ENCODE results near the gene OSBPL7. TPM values are rescaled to one million over a fixed set of nuclear protein-coding genes. Genes with fewer than 3 reads are reported as not detected.

Gene OSBPL7
- total RNA-seq, 2 donors from 2014 or later, result 52.4 to 59.6 TPM

DNA sequence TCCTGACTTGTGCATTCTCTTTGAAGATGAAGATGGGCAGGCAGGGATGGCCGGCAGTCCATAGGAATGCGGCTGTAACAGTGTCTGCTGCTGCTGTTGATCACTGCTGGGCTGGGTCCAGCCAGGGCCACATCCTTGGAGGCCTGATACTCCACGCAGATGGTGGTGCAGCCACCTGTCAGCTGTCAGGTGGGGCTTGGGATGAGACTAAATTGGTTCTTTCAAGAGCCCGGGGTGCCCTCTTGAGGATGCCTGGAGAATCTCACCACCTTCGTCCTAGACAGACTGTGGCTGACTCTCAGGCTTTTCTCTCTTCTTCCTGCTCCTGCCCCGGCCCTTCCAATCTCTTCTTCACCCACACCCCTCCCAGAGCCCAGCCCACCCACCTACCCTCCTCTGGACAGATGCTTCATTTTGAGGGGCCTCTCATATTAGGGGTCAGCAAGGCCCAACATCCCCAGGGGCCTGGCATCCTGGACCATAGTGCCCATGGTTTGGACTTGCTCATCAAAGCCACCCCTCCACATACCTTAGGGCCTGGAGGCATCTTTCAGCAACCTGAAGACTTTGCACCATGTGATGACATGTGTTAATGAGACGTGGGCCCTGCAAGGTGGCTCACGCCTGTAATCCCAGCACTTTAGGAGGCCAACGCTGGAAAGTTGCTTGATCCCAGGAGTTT is 19.1 kb downstream of the OSBPL7 start:
- no peak overlapping the region for H3K27ac Mint-ChIP-seq
- ATAC-seq, result peak; percentile 90
- DNase-seq, result peak in 1 of 3 donors; percentile 43
- H3K36me3 Mint-ChIP-seq (ENCODE audit: low read depth), result peaks cover 2% of the 10 kb centered on the region
- H3K9me3 ChIP-seq (ENCODE audit: control insufficient read depth, low read length, poor library complexity, severe bottlenecking), result no peaks in the 10 kb centered on the region
- peaks cover 13% of the 10 kb centered on the region for H3K27me3 Mint-ChIP-seq
- H3K4me3 Mint-ChIP-seq, result no peak overlapping the region
- peaks cover 2% of the 10 kb centered on the region for H3K4me1 Mint-ChIP-seq

DNA sequence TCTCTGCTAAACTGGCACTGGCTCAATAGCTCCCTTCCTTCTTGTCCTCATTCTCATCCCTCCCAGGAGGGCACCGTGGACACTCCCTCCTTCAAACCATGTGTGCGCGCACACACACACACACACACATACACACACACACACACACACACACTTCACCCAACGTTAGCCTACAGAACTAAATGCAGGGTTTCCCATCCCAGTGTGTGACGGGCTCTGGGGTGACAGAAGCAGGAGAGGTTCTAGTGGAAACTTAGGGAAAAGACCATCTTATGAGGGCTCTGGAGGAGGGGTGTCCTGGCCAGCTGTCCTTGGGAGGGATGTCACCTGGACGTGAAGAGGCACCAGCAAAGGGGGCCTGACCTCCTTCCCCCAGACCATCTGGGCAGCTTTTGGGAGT is 19.7 kb downstream of the OSBPL7 start:
- H3K4me1 Mint-ChIP-seq, result peaks cover 2% of the 10 kb centered on the region
- H3K36me3 Mint-ChIP-seq (ENCODE audit: low read depth), result no peaks in the 10 kb centered on the region
- no peak overlapping the region for H3K27ac Mint-ChIP-seq
- no peak for ATAC-seq
- peaks cover 13% of the 10 kb centered on the region for H3K27me3 Mint-ChIP-seq
- no peaks in the 10 kb centered on the region for H3K9me3 ChIP-seq (ENCODE audit: control insufficient read depth, low read length, poor library complexity, severe bottlenecking)
- no peak overlapping the region for H3K4me3 Mint-ChIP-seq
- no peak for DNase-seq

DNA sequence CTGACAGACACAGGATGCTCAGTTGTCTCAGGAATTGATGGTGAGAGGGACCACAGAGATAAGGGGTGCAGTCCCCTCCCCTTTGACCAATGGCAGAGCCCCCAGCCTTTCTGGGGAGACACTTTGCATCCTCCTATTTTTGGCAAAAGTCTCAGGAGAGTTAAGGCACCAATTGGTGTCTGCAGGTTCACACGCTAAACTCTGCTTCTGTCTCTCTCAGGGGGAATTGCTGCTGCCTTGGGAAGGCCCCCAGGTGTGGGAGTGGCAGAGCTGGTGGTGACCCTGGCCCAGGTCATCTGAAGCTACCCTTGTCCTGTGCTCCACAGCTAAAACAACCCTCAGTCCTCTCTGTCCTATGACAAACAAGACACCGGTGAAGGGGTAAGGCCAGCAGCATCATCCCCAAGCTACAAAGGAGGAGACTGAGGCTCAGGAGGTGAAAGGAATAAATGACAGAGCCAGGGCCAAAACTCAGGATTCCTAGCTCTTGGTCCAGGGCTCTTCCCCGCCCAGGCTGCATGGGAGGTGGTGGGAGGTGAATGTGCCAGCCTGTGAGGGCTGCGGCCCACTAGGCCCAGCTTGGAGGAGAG is 20.3 kb downstream of the OSBPL7 start:
- H3K4me3 Mint-ChIP-seq, result no peak overlapping the region
- no peak overlapping the region for H3K27ac Mint-ChIP-seq

DNA sequence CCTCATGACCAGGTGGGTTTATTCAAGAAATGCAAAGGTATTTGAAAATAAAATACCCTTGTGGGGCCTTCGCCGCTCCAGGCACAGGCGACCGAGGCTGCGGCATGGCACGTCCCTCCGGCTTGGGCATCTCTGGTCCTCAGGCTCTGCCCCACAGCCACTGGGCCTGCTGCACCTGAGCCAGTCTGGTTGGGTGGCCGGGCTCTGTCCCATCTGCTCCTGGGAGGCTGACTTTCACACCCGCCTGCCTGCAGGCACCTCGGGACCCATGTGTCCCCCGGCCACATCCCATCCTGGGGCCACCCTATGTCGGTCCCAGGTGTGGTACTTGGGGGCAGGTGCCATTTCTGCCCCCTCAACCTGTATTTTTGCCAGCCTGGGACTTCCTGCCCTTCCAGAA is 20.9 kb downstream of the OSBPL7 start:
- H3K27me3 Mint-ChIP-seq, result peaks cover 14% of the 10 kb centered on the region
- DNase-seq, result no peak

More for the DNA sequence above, 20.3 kb downstream of the OSBPL7 start:
- H3K27me3 Mint-ChIP-seq, result peaks cover 13% of the 10 kb centered on the region
- peaks cover 2% of the 10 kb centered on the region for H3K4me1 Mint-ChIP-seq
- no peaks in the 10 kb centered on the region for H3K36me3 Mint-ChIP-seq (ENCODE audit: low read depth)
- DNase-seq, result no peak
- ATAC-seq, result no peak
- H3K9me3 ChIP-seq (ENCODE audit: control insufficient read depth, low read length, poor library complexity, severe bottlenecking), result no peaks in the 10 kb centered on the region

DNA sequence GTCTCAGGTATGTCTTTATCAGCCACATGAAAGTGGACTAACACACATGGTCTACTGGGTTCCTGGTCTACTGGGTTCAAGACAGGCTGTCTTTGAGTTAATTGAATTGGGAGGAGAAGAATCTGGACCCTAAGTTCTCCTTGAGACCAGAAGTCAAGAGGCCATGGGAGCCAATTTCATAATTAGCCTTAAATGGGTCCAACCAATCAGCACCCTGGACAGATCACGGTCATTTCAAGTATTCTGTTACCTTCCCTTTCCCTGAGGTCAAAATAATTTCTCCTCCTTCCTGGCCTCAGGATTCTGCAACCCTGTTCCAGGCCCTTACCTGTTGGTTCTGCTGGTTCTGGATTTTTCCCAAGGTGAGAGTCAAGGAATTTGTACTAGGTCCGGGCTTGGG is 23.8 kb downstream of the OSBPL7 start:
- ATAC-seq (no peak), DNase-seq (no peak)
- Mint-ChIP-seq H3K4me1 (peaks cover 2% of the 10 kb centered on the region), H3K36me3 (ENCODE audit: low read depth) (no peaks in the 10 kb centered on the region), H3K4me3 (no peak overlapping the region), H3K27me3 (peaks cover 42% of the 10 kb centered on the region), H3K27ac (no peak overlapping the region)
- H3K9me3 ChIP-seq (ENCODE audit: control insufficient read depth, low read length, poor library complexity, severe bottlenecking), result no peaks in the 10 kb centered on the region

More for the DNA sequence above, 20.9 kb downstream of the OSBPL7 start:
- H3K27ac Mint-ChIP-seq, result no peak overlapping the region
- no peak for ATAC-seq
- no peaks in the 10 kb centered on the region for H3K36me3 Mint-ChIP-seq (ENCODE audit: low read depth)
- no peaks in the 10 kb centered on the region for H3K9me3 ChIP-seq (ENCODE audit: control insufficient read depth, low read length, poor library complexity, severe bottlenecking)
- peaks cover 2% of the 10 kb centered on the region for H3K4me1 Mint-ChIP-seq
- no peak overlapping the region for H3K4me3 Mint-ChIP-seq

DNA sequence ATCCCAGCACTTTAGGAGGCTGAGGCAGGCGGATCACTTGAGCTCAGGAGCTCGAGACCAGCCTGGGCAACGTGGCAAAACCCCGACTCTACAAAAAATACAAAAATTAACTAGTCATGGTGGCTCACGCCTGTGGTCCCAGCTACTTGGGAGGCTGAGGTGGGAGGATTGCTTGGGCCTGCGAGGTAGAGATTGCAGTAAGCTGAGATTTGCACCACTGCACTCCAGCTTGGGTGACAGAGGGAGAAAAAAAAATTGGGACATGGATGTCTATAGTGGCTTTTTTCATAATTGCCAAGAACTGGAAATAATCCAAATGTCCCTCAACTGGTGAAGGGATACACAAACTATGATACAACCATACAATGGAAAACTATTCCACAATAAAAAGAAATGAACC is 28.6 kb downstream of the OSBPL7 start:
- Mint-ChIP-seq H3K4me1 (peaks cover 3% of the 10 kb centered on the region), H3K27me3 (peaks cover 70% of the 10 kb centered on the region), H3K4me3 (no peak overlapping the region), H3K27ac (no peak overlapping the region), H3K36me3 (ENCODE audit: low read depth) (peaks cover 4% of the 10 kb centered on the region)
- ATAC-seq, result no peak
- H3K9me3 ChIP-seq (ENCODE audit: control insufficient read depth, low read length, poor library complexity, severe bottlenecking), result no peaks in the 10 kb centered on the region
- DNase-seq, result no peak

DNA sequence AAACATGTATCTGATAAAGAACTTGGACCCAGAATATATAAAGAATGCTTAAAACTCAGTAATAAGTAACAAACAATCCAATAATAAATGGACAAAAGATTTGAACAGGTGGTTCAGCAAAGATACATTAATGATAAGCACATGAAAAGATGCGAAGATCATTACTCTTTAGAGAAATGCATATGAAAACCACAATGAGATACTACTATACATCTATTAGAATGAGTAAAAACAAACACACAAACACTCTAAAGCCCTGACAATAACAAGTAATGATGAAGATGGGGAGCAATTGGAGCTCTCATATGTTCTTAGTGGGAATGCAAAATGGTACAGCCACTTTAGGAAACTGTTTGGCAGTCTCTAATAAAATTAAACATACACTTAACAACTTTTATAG is 29.1 kb downstream of the OSBPL7 start:
- no peak for ATAC-seq

DNA sequence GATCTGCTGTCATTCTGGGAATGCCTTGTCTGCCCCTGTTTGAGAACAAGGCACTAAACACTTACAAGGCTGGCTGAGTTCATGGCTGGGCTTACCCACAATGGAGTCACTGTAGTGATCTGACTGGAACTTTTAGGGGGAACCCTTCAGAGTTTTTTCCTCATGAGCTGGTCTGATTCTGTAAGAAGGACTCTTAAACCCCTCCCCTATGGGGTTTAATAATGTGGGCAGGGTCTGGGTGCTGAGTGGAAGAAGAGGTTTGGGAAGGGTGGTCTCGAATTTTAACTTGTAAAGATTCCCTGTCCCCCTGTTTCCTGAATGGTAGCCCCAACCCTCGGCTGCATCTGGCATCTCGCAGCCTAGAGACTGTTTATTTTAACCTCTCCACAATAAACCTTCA is 30.6 kb downstream of the OSBPL7 start:
- Mint-ChIP-seq H3K27ac (no peak overlapping the region), H3K36me3 (ENCODE audit: low read depth) (peaks cover 4% of the 10 kb centered on the region), H3K4me1 (peaks cover 3% of the 10 kb centered on the region), H3K4me3 (peak overlapping the region; percentile 73), H3K27me3 (peaks cover 65% of the 10 kb centered on the region)
- ATAC-seq (no peak), DNase-seq (no peak)
- H3K9me3 ChIP-seq (ENCODE audit: control insufficient read depth, low read length, poor library complexity, severe bottlenecking), result no peaks in the 10 kb centered on the region

More for the DNA sequence above, 29.1 kb downstream of the OSBPL7 start:
- H3K36me3 Mint-ChIP-seq (ENCODE audit: low read depth), result peaks cover 4% of the 10 kb centered on the region
- no peak overlapping the region for H3K4me3 Mint-ChIP-seq
- no peaks in the 10 kb centered on the region for H3K9me3 ChIP-seq (ENCODE audit: control insufficient read depth, low read length, poor library complexity, severe bottlenecking)
- peaks cover 65% of the 10 kb centered on the region for H3K27me3 Mint-ChIP-seq
- no peak for DNase-seq
- H3K4me1 Mint-ChIP-seq, result peaks cover 3% of the 10 kb centered on the region
- H3K27ac Mint-ChIP-seq, result no peak overlapping the region

DNA sequence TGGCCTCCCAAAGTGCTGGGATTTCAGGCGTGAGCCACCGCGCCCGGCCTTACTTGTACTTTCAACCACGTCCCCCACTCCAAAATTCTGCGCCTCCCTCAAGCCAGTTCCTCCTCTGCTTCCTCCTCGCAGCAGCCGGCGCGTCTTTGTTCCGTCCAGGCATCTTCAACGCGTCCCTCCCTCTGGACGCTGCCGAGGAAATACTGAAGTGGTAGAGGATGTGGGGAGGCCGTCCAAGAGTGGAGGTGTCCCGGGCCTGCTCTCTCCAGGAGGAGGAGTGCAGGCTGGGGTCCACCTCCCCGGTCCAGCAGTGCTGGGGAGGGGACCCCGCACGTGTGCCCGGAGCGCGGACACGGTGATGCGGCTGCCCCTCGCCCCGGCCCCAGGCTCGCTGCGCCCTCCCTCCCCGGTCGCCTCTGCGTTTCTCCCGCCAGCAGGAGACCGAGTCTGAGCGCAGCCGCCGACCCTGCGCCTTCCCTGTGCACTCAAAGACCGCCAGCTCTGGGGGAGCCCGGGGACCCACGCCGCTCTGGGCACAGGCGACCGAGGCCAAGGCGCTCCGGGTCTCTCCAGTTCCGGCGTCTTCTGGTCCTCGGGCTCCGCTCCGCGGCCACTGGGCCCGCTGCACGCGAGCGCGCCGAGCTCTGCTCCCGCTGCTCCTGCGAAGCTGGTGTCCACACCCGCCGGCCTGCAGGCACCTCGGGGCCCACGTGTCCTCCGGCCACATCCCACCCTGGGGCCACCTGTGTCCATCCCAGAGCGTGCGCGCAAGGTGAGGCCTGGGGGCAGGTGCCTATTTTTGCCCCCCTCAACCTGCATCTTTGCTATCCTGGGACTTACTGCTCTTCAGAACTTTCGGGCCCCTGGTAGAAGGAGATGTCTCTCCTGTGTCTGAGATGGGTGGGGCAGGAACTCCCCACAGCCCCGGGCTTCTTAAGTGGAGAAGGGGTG is 31.7 kb downstream of the OSBPL7 start:
- peak; percentile 82 for ATAC-seq

DNA sequence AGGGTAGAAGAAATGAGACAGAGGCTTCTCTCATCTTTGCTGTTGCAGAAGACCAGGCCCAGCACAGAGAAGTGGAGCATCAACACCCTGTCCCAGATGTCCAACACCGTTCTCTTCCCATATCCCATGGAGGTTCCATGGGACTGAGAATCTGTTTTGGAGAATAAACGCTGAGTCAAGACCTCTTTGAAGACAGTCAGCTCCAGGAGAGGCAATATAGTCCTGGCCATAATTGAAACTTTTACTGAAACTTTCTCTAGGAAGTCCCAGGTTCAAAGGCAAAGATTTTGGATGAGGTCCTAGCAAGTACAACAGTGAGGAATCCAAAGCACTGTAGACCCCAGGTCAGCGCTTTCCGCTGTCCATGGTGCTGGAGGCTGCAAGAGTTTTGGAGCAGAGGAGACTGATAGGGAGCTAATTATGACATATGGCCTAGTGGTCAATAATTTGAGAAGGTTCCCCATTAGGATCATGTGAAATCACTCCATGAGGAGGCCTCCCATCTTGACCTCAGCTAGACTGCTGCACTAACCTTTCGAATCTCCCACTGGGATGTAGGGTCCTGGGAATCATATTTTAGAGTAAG is 36.0 kb downstream of the OSBPL7 start:
- DNase-seq, result no peak

More for the DNA sequence above, 31.7 kb downstream of the OSBPL7 start:
- peak in 1 of 3 donors; percentile 20 for DNase-seq
- peak overlapping the region; percentile 73 for H3K4me3 Mint-ChIP-seq
- H3K27ac Mint-ChIP-seq, result no peak overlapping the region
- no peaks in the 10 kb centered on the region for H3K9me3 ChIP-seq (ENCODE audit: control insufficient read depth, low read length, poor library complexity, severe bottlenecking)
- peaks cover 4% of the 10 kb centered on the region for H3K36me3 Mint-ChIP-seq (ENCODE audit: low read depth)
- peaks cover 66% of the 10 kb centered on the region for H3K27me3 Mint-ChIP-seq
- peaks cover 3% of the 10 kb centered on the region for H3K4me1 Mint-ChIP-seq

DNA sequence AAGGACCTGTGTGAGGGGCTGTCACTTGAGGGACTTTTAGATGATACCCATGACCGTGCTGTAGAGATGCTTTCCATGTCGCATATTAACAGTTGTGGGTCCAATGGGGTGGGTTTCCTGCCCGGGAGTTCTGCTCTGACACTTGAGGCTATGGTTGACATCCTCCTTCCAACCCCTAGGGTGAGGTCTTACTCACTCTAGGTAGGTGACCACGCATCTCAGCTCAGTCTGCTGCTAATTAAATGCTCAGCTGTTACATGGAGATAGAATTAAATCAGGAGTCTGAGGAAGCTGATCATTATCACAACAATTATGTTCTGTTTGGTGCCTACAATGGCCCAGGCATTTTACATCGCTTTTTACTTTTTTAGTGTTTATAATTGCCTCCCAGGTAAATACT is 40.2 kb downstream of the OSBPL7 start:
- Mint-ChIP-seq H3K27ac (no peak overlapping the region), H3K27me3 (peaks cover 38% of the 10 kb centered on the region), H3K4me3 (no peak overlapping the region), H3K36me3 (ENCODE audit: low read depth) (peaks cover 3% of the 10 kb centered on the region), H3K4me1 (peaks cover 5% of the 10 kb centered on the region)
- ATAC-seq (no peak), DNase-seq (no peak)
- H3K9me3 ChIP-seq (ENCODE audit: control insufficient read depth, low read length, poor library complexity, severe bottlenecking), result no peaks in the 10 kb centered on the region

More for the DNA sequence above, 36.0 kb downstream of the OSBPL7 start:
- H3K9me3 ChIP-seq (ENCODE audit: control insufficient read depth, low read length, poor library complexity, severe bottlenecking), result no peaks in the 10 kb centered on the region
- Mint-ChIP-seq H3K27ac (no peak overlapping the region), H3K36me3 (ENCODE audit: low read depth) (peaks cover 6% of the 10 kb centered on the region), H3K4me1 (peaks cover 3% of the 10 kb centered on the region), H3K27me3 (peaks cover 33% of the 10 kb centered on the region), H3K4me3 (no peak overlapping the region)
- no peak for ATAC-seq

DNA sequence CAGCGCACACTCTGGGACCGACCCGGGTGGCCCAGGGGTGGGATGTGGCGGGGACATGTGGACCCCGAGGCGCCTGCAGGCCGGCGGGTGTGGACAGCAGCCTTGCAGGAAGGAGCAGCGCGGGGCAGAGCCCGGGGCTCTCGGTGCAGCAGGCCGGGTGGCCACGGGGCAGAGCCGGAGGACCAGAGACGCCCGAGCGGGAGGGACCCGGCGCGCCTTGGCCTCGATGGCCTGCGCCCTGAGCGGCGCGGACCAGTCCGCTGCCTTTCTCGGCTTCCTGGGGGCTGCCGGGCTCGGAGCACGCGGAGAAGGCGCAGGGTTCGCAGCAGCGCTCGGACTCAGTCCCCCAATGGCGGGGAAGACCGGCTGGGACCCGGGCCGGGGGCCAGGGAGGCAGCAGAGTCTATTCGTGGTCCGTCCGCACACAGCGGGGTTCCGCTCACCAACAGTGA is 43.4 kb downstream of the OSBPL7 start:
- DNase-seq (no peak), ATAC-seq (no peak)
- Mint-ChIP-seq H3K27ac (no peak overlapping the region), H3K27me3 (peaks cover 53% of the 10 kb centered on the region), H3K4me3 (no peak overlapping the region), H3K36me3 (ENCODE audit: low read depth) (peaks cover 4% of the 10 kb centered on the region), H3K4me1 (peaks cover 3% of the 10 kb centered on the region)
- H3K9me3 ChIP-seq (ENCODE audit: control insufficient read depth, low read length, poor library complexity, severe bottlenecking), result no peaks in the 10 kb centered on the region
